Panc1 (cell line): Measurements from ENCODE around the gene TP73. TPM values are rescaled to one million over a fixed set of nuclear protein-coding genes. Genes with fewer than 3 reads are reported as not detected.

ENCODE experiments used
- ATAC-seq: fragments of 200-7000 bp; cut with Tn5 transposase; 2 replicates; pipeline ENCODE4 v1.9.1; 2020; ENCODE audit warnings: mild to moderate bottlenecking, moderate library complexity
- BruUV-seq: library from RNA; stranded (reverse); fragments of 400-500 nt; replicated peaks from 2 replicates; lab custom pipeline; 2021; lab: Mats Ljungman, UMichigan
- CTCF ChIA-PET: fragments of 300-600 bp; sonication (Branson Sonifier 250); formaldehyde crosslinking; loops from one replicate; lab custom pipeline; 2022; ENCODE audit warnings: antibody characterized with exemption; lab: Charles Lee
- POLR2A ChIA-PET: fragments of 300-600 bp; sonication (Branson Sonifier 250); formaldehyde crosslinking; loops from one replicate; lab custom pipeline; 2022; ENCODE audit warnings: antibody characterized with exemption; lab: Charles Lee
- DNase-seq: peaks from one replicate; pipeline ENCODE4 v3.0.0-alpha.2; 2010; ENCODE audit warnings: low read depth, low spot score
- H3K27ac ChIP-seq: 2 replicates; pipeline ENCODE4 v1.5.1; 2011; ENCODE audit warnings: mild to moderate bottlenecking, low read length, inconsistent platforms
- H3K27me3 ChIP-seq: fragments of 200-500 bp; sonication (Bioruptor generic); 2 replicates; pipeline ENCODE4 v1.6.0; 2014; ENCODE audit warnings: low read length, inconsistent platforms; ENCODE audit not compliant: control insufficient read depth, insufficient read depth
- H3K36me3 ChIP-seq: fragments of 200-500 bp; sonication (Bioruptor generic); 2 replicates; pipeline ENCODE4 v1.5.1; 2014; ENCODE audit warnings: inconsistent platforms, mild to moderate bottlenecking, low read length, moderate library complexity; ENCODE audit not compliant: control insufficient read depth, insufficient read depth
- H3K4me1 ChIP-seq: 2 replicates; pipeline ENCODE4 v1.5.1; 2011; ENCODE audit warnings: inconsistent platforms, mild to moderate bottlenecking, low read length, moderate library complexity; ENCODE audit not compliant: control insufficient read depth, insufficient read depth
- H3K4me3 ChIP-seq, 2 experiments: 2 replicates each; pipeline ENCODE4 v1.5.1; 2011 to 2012; ENCODE audit warnings: low read depth in 2 of 2, low read length in 2 of 2, mild to moderate bottlenecking in 2 of 2, inconsistent platforms in 1 of 2, moderate library complexity in 1 of 2
- H3K9me3 ChIP-seq: fragments of 200-500 bp; sonication (Bioruptor generic); 2 replicates; pipeline ENCODE4 v1.5.1; 2014; ENCODE audit warnings: low read depth, mild to moderate bottlenecking, inconsistent platforms, low read length, moderate library complexity; ENCODE audit not compliant: control insufficient read depth, insufficient read depth
- POLR2AphosphoS5 ChIP-seq: IDR thresholded peaks from 2 replicates; pipeline ENCODE4 v1.6.1; 2012; ENCODE audit warnings: mild to moderate bottlenecking, low read depth, low read length, moderate library complexity
- REST ChIP-seq, 2 experiments: IDR thresholded peaks; 2 replicates each; pipeline ENCODE4 v1.6.1; 2011 to 2012; ENCODE audit warnings: low read depth in 2 of 2, control low read depth in 1 of 2, low read length in 1 of 2, mild to moderate bottlenecking in 1 of 2, moderate library complexity in 1 of 2; ENCODE audit not compliant: insufficient read depth in 1 of 2
- SIN3A ChIP-seq: IDR thresholded peaks from 2 replicates; pipeline ENCODE4 v1.6.1; 2012; ENCODE audit warnings: low read depth, mild to moderate bottlenecking, low read length, moderate library complexity, borderline replicate concordance; ENCODE audit not compliant: insufficient read depth
- TCF7L2 ChIP-seq: IDR thresholded peaks from 2 replicates; pipeline ENCODE4 v1.6.1; 2011; ENCODE audit warnings: mild to moderate bottlenecking, low read depth, low read length, inconsistent platforms
- in situ Hi-C: cut with HindIII; loops from 2 replicates; pipeline ENCODE4 v1.10.0; 2016; ENCODE audit warnings: low sequenced_read_pairs, low pct_unique_long_range_greater_than_20kb
- intact Hi-C: fragments of 100-400 bp; cut with micrococcal nuclease; formaldehyde crosslinking; loops from one replicate; pipeline ENCODE4 v1.10.0; 2022; ENCODE audit not compliant: unreplicated experiment
- total RNA-seq: library from RNA; stranded (reverse); gene quantifications from one replicate; pipeline ENCODE4 v1.2.1, GENCODE V29; 2021; ENCODE audit not compliant: unreplicated experiment
- TF ChIP-seq, protein P1 (sequence below): fragments of 450-650 bp; IDR thresholded peaks from 2 replicates; pipeline ENCODE4 v1.5.1; 2017; ENCODE audit warnings: mild to moderate bottlenecking

TP73 gene
- total RNA-seq, 1 experiment from 2014 or later = 4.7 TPM

GRCh38 chr1:3626025-3626424, 26.3 kb upstream of the TP73 start:
- peak overlapping the region; percentile 68 for H3K27ac ChIP-seq
- no peaks in the 10 kb centered on the region for H3K9me3 ChIP-seq
- peak overlapping the region; percentile 69 to 97 for H3K4me3 ChIP-seq
- BruUV-seq = TSS peak; percentile 53
- H3K4me1 ChIP-seq = peaks cover 11% of the 10 kb centered on the region
- H3K27me3 ChIP-seq = no peaks in the 10 kb centered on the region
- ChIA-PET CTCF (interaction anchor here (0.7 kb wide), 1 partner anchor 99 kb away, joined by 5 read pairs; no protein-coding TSS in a partner anchor), POLR2A (no interaction called here)
- intact Hi-C loops (loop anchor here (10.0 kb wide), 1 partner anchor 99 kb away; no protein-coding TSS in a partner anchor), in situ Hi-C loops (no loop called here)
- DNase-seq (no peak), ATAC-seq (no peak)
- TF ChIP-seq SIN3A = no peak
- TF ChIP-seq POLR2AphosphoS5 = no peak
- TF ChIP-seq REST (IDR thresholded peaks at IDR 0.05; ENCODE audit: insufficient read depth in 1 of 2, low read depth in 2 of 2, low read length in 1 of 2) = no peak
- TF ChIP-seq, protein P1, sequence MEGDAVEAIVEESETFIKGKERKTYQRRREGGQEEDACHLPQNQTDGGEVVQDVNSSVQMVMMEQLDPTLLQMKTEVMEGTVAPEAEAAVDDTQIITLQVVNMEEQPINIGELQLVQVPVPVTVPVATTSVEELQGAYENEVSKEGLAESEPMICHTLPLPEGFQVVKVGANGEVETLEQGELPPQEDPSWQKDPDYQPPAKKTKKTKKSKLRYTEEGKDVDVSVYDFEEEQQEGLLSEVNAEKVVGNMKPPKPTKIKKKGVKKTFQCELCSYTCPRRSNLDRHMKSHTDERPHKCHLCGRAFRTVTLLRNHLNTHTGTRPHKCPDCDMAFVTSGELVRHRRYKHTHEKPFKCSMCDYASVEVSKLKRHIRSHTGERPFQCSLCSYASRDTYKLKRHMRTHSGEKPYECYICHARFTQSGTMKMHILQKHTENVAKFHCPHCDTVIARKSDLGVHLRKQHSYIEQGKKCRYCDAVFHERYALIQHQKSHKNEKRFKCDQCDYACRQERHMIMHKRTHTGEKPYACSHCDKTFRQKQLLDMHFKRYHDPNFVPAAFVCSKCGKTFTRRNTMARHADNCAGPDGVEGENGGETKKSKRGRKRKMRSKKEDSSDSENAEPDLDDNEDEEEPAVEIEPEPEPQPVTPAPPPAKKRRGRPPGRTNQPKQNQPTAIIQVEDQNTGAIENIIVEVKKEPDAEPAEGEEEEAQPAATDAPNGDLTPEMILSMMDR = no peak
- no peak for TF ChIP-seq TCF7L2
- peaks cover 2% of the 10 kb centered on the region; the same call in 1 of the 2 replicates for H3K36me3 ChIP-seq

GRCh38 chr1:3627515-3628253, 24.6 kb upstream of the TP73 start:
- no peak overlapping the region for H3K4me3 ChIP-seq
- peaks cover 11% of the 10 kb centered on the region for H3K4me1 ChIP-seq
- no peak overlapping the region for H3K27ac ChIP-seq
- ATAC-seq (no peak), DNase-seq (no peak)
- POLR2A ChIA-PET = no interaction called here
- in situ Hi-C loops (no loop called here), intact Hi-C loops (loop anchor here (10.0 kb wide), 1 partner anchor 97 kb away; no protein-coding TSS in a partner anchor)
- BruUV-seq = no TSS peak
- no peaks in the 10 kb centered on the region for H3K9me3 ChIP-seq
- TF ChIP-seq TCF7L2 (no peak), SIN3A (no peak), POLR2AphosphoS5 (no peak), REST (IDR thresholded peaks at IDR 0.05; ENCODE audit: insufficient read depth in 1 of 2, low read depth in 2 of 2, low read length in 1 of 2) (no peak)
- TF ChIP-seq, protein P1 = no peak
- H3K36me3 ChIP-seq = peaks cover 2% of the 10 kb centered on the region; the same call in 1 of the 2 replicates
- CTCF ChIA-PET = interaction anchor here (0.6 to 1.4 kb wide), 4 partner anchors 20 to 175 kb away, joined by 3 to 7 read pairs (median 6); no protein-coding TSS in a partner anchor
- H3K27me3 ChIP-seq = no peaks in the 10 kb centered on the region
